H4 (cell line): ENCODE data around the gene RECQL. TPM values are rescaled to one million over a fixed set of nuclear protein-coding genes. Genes with fewer than 3 reads are reported as not detected.
"Not testable (repeated sequence)": the region's sequence is repeated elsewhere in the genome, so short reads cannot be mapped to it uniquely, and the experiment has no call there.

Experiments
- DNase-seq: peaks from one replicate; pipeline ENCODE4 v3.0.0-alpha.2; 2015; ENCODE audit warnings: low spot score
- total RNA-seq: library from RNA; depleted of rRNA; stranded (reverse); fragments of >200 nt; shearing (Covaris generic); gene quantifications from 2 replicates; pipeline ENCODE4 v1.2.3, GENCODE V29; 2014

RECQL gene
- total RNA-seq, 1 experiment from 2014 or later, result 67.6 TPM

GRCh38 chr12:21502164-21502496, 695 bp upstream of the RECQL start:
- DNase-seq, result no peak

GRCh38 chr12:21500786-21501257, 613 bp downstream of the RECQL start:
- no peak for DNase-seq

- no peak for DNase-seq
These were observed 1.7 kb downstream of the RECQL start for GRCh38 chr12:21499765-21500164.

- no peak for DNase-seq
These were observed 15.4 kb downstream of the RECQL start for GRCh38 chr12:21485998-21486397.

GRCh38 chr12:21483531-21483930, 17.9 kb downstream of the RECQL start:
- no peak for DNase-seq

- DNase-seq, result no peak
These were observed 22.5 kb downstream of the RECQL start for GRCh38 chr12:21478756-21479455.

- DNase-seq, result no peak
These were observed 24.5 kb downstream of the RECQL start for GRCh38 chr12:21476949-21477348.

- no peak for DNase-seq
These were observed 25.9 kb downstream of the RECQL start for GRCh38 chr12:21475552-21475951.

- DNase-seq, result no peak
These were observed 29.1 kb downstream of the RECQL start for GRCh38 chr12:21472197-21472823.

- no peak for DNase-seq
These were observed 30.1 kb downstream of the RECQL start for GRCh38 chr12:21471294-21471693.

GRCh38 chr12:21467334-21467733, 34.1 kb downstream of the RECQL start:
- not testable (repeated sequence) for DNase-seq

GRCh38 chr12:21459474-21459873, 42.0 kb downstream of the RECQL start:
- DNase-seq, result no peak

- no peak for DNase-seq
These were observed 45.1 kb downstream of the RECQL start for GRCh38 chr12:21456291-21456780.

GRCh38 chr12:21453312-21453852, 48.1 kb downstream of the RECQL start:
- DNase-seq, result no peak

- no peak for DNase-seq
These were observed 49.9 kb downstream of the RECQL start for GRCh38 chr12:21451529-21451928.

- no peak for DNase-seq
These were observed 57.0 kb downstream of the RECQL start for GRCh38 chr12:21444193-21445146.

GRCh38 chr12:21439347-21439746, 62.1 kb downstream of the RECQL start:
- DNase-seq, result no peak

- DNase-seq, result no peak
These were observed 62.8 kb downstream of the RECQL start for GRCh38 chr12:21438643-21439042.

- no peak for DNase-seq
These were observed 66.7 kb downstream of the RECQL start for GRCh38 chr12:21434699-21435098.

- no peak for DNase-seq
These were observed 67.9 kb downstream of the RECQL start for GRCh38 chr12:21433525-21433924.

GRCh38 chr12:21429994-21430393, 71.4 kb downstream of the RECQL start:
- DNase-seq, result no peak

- no peak for DNase-seq
These were observed 73.2 kb downstream of the RECQL start for GRCh38 chr12:21428241-21428640.
